HPDE6-E6E7 (cell line): ENCODE results near the gene UBLCP1.
"Not testable (repeated sequence)": the region's sequence is repeated elsewhere in the genome, so short reads cannot be mapped to it uniquely, and the experiment has no call there.

ENCODE experiments used
- DNase-seq: peaks from one replicate; pipeline ENCODE4 v3.0.0; 2011; ENCODE audit warnings: missing footprints; ENCODE audit errors: extremely low spot score

UBLCP1 gene

GRCh38 chr5:159262859-159263568 is at the start of gene UBLCP1:
TSS of gene UBLCP1 (plus strand) at chr5:159263290. CDS start at chr5:159268916, 5,626 bp downstream.
- peak; percentile 97 for DNase-seq

GRCh38 chr5:159214486-159215271 is 48.4 kb upstream of the UBLCP1 start:
- no peak for DNase-seq

GRCh38 chr5:159215886-159216285 is 47.2 kb upstream of the UBLCP1 start:
- peak; percentile 5 for DNase-seq

- DNase-seq = no peak
These were observed 46.6 kb upstream of the UBLCP1 start for GRCh38 chr5:159216454-159216853.

- DNase-seq = no peak
These were observed 45.9 kb upstream of the UBLCP1 start for GRCh38 chr5:159217236-159217635.

GRCh38 chr5:159218595-159219023 is 44.5 kb upstream of the UBLCP1 start:
- no peak for DNase-seq

GRCh38 chr5:159220206-159220605 is 42.9 kb upstream of the UBLCP1 start:
- DNase-seq = no peak

- DNase-seq = no peak
These were observed 39.6 kb upstream of the UBLCP1 start for GRCh38 chr5:159223469-159223868.

GRCh38 chr5:159224471-159224870 is 38.6 kb upstream of the UBLCP1 start:
- no peak for DNase-seq

GRCh38 chr5:159226451-159226850 is 36.6 kb upstream of the UBLCP1 start:
- DNase-seq = no peak

- peak; percentile 75 for DNase-seq
These were observed 35.6 kb upstream of the UBLCP1 start for GRCh38 chr5:159227452-159227851.

GRCh38 chr5:159228097-159228496 is 35.0 kb upstream of the UBLCP1 start:
- not testable (repeated sequence) for DNase-seq

- no peak for DNase-seq
These were observed 32.4 kb upstream of the UBLCP1 start for GRCh38 chr5:159230657-159231056.

- no peak for DNase-seq
These were observed 31.9 kb upstream of the UBLCP1 start for GRCh38 chr5:159231167-159231566.

- not testable (repeated sequence) for DNase-seq
These were observed 27.1 kb upstream of the UBLCP1 start for GRCh38 chr5:159235871-159236520.

GRCh38 chr5:159240301-159240870 is 22.7 kb upstream of the UBLCP1 start:
- no peak for DNase-seq

GRCh38 chr5:159241946-159242552 is 21.0 kb upstream of the UBLCP1 start:
- no peak for DNase-seq

- no peak for DNase-seq
These were observed 20.4 kb upstream of the UBLCP1 start for GRCh38 chr5:159242656-159243055.

- DNase-seq = no peak
These were observed 19.7 kb upstream of the UBLCP1 start for GRCh38 chr5:159243385-159243784.

GRCh38 chr5:159244163-159244562 is 18.9 kb upstream of the UBLCP1 start:
- no peak for DNase-seq

GRCh38 chr5:159244890-159245289 is 18.2 kb upstream of the UBLCP1 start:
- DNase-seq = no peak

- no peak for DNase-seq
These were observed 13.9 kb upstream of the UBLCP1 start for GRCh38 chr5:159249158-159249557.
